ENCODE results near the gene WWTR1.

GRCh38 chr3:149621218-149622005 is 36.4 kb downstream of the WWTR1 start:
- TF ChIP-seq CTCF (IDR thresholded peaks at IDR 0.05 in 4 of 5, conservative IDR thresholded peaks at IDR 0.05 in 1 of 5) = no peak
- no peak for TF ChIP-seq POLR2A (IDR thresholded peaks at IDR 0.05)
